COLO668 (cell line): ENCODE data around the gene LCE1D.

Source experiments
- DNase-seq: peaks from one replicate; lab custom pipeline; 2025; ENCODE audit not compliant: unreplicated experiment; lab: John Stamatoyannopoulos, UW

Gene LCE1D

GRCh38 chr1:152811671-152812070 lies 15.2 kb downstream of the LCE1D start, which contains the start of gene LCE1B:
Gene LCE1B (plus strand): TSS chr1:152811971. CDS start chr1:152812447, 476 bp downstream.
- no peak for DNase-seq

- no peak for DNase-seq
Measured at GRCh38 chr1:152817309-152817708, 20.8 kb downstream of the LCE1D start.

DNA sequence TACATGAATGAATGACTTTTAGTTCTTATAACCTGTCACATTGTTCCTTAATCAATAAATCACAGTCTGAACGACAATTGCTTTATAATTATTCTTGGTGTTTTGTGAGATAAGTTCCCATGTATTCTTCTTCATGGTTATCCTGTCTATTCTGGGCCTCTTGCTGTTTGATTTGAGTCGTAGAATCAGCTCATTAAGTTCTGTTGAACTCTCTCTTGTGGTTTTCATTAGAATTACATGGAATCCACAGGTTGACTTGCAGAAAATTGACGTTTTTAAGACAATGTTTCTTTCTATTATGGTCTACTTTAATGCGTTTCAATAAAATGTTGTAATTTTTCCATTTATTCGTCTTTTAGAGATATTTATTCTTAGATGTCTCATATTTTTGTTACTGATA lies 26.8 kb downstream of the LCE1D start:
- DNase-seq: no peak

DNA sequence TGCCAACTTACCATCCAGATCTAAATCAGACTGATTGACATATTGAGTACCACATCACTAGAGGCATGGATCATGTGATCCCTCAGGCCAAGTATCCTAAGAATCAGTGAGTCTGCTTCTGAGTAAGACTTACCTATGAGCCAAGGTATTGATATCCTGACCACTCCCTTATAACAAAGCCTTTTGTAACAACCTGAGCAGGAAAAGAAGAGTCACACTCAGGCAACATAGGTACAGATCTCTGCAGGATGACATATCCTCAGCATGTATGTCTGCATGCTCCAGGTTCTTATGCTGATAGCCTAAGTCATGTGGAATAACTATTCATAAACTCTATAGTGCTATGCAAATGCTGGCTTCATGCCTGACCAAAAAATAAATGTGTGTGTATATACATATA lies 28.4 kb downstream of the LCE1D start:
- no peak for DNase-seq

DNA sequence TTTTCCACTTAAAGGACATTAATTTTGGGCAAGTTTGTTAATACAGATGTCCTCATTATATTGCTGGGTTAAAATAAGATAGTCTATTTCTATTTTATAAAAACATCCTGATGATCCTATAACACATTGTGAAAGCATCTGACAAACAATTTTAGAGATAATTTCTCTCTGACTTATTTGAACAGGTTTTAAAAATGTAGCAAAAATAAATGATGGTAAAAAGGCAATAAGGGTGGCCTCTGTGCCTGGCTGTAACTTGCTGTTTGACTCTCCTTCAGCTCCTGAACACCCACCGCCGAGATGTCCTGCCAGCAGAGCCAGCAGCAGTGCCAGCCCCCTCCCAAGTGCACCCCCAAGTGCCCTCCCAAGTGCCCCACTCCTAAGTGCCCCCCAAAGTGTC lies 30.7 kb downstream of the LCE1D start, which contains the start of gene LCE1A:
TSS of gene LCE1A (plus strand) at position 301 of the 400 bp plus-strand sequence. CDS start at position 301, 0 bp downstream.
- no peak for DNase-seq

GRCh38 chr1:152836870-152837269 lies 40.3 kb downstream of the LCE1D start:
- no peak for DNase-seq

DNA sequence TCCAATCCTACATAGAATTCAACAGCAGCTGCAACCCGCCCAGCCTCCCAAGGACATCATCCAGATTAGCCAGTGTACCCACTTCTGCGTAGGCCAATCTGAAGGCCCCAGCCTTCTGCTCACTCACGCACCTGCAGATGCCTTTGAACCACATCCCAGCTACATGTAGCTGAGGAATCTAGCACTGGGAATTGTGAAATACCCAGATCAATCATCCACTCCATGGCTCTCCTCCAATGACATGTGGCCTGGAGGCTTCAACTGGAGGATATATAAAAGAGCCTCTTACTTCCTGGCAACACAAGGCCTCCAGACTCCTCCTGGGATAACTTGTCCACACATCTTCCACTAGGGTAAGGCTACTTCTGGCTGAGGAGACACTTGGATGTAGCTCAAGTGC lies 46.0 kb downstream of the LCE1D start, which contains the start of gene LCE6A:
TSS of gene LCE6A (plus strand) at position 301 of the 400 bp plus-strand sequence. CDS start 665 bp downstream, outside the sequence.
- no peak for DNase-seq
